HG03565 (cell line): Measurements from ENCODE around the gene TTC13.

Experiments
- ATAC-seq: cut with Tn5 transposase; IDR thresholded peaks from one replicate; pipeline ENCODE4 v1.9.1; 2021; ENCODE audit warnings: mild to moderate bottlenecking, moderate library complexity; ENCODE audit not compliant: unreplicated experiment

Gene TTC13

GRCh38 chr1:230958370-230958769 lies 20.3 kb downstream of the TTC13 start:
- no peak for ATAC-seq

GRCh38 chr1:230957580-230957989 lies 21.1 kb downstream of the TTC13 start:
- peak; percentile 79 for ATAC-seq

- no peak for ATAC-seq
Observed at GRCh38 chr1:230950404-230950803, 28.3 kb downstream of the TTC13 start.

- no peak for ATAC-seq
Observed at GRCh38 chr1:230948903-230949302, 29.8 kb downstream of the TTC13 start.

- ATAC-seq = no peak
Observed at GRCh38 chr1:230948301-230948700, 30.4 kb downstream of the TTC13 start.

GRCh38 chr1:230943048-230943593 lies 35.5 kb downstream of the TTC13 start:
- ATAC-seq = no peak

GRCh38 chr1:230940848-230941247 lies 37.8 kb downstream of the TTC13 start:
- no peak for ATAC-seq

- no peak for ATAC-seq
Observed at GRCh38 chr1:230939806-230940489, 38.7 kb downstream of the TTC13 start.

GRCh38 chr1:230938924-230939368 lies 39.7 kb downstream of the TTC13 start:
- no peak for ATAC-seq

GRCh38 chr1:230937371-230937770 lies 41.3 kb downstream of the TTC13 start:
- no peak for ATAC-seq

- ATAC-seq = no peak
Observed at GRCh38 chr1:230936475-230936874, 42.2 kb downstream of the TTC13 start.

- ATAC-seq = no peak
Observed at GRCh38 chr1:230935852-230936251, 42.8 kb downstream of the TTC13 start.

- ATAC-seq = no peak
Observed at GRCh38 chr1:230930986-230931385, 47.7 kb downstream of the TTC13 start.

- ATAC-seq = no peak
Observed at GRCh38 chr1:230926182-230926581, 52.5 kb downstream of the TTC13 start.

GRCh38 chr1:230925608-230926007 lies 53.1 kb downstream of the TTC13 start:
- no peak for ATAC-seq

GRCh38 chr1:230923176-230923575 lies 55.5 kb downstream of the TTC13 start:
- no peak for ATAC-seq

- ATAC-seq = no peak
Observed at GRCh38 chr1:230922620-230923019, 56.0 kb downstream of the TTC13 start.

- no peak for ATAC-seq
Observed at GRCh38 chr1:230919207-230919606, 59.5 kb downstream of the TTC13 start.

GRCh38 chr1:230917284-230918135 lies 61.2 kb downstream of the TTC13 start:
- no peak for ATAC-seq

- no peak for ATAC-seq
Observed at GRCh38 chr1:230916587-230917283, 61.9 kb downstream of the TTC13 start.

- no peak for ATAC-seq
Observed at GRCh38 chr1:230915078-230915477, 63.6 kb downstream of the TTC13 start.
